Measurements from ENCODE around the gene HSD11B1L. TPM values are rescaled to one million over a fixed set of nuclear protein-coding genes. Genes with fewer than 3 reads are reported as not detected.
"Not testable (repeated sequence)": the region's sequence is repeated elsewhere in the genome, so short reads cannot be mapped to it uniquely, and the experiment has no call there.

HSD11B1L gene
- polyA plus RNA-seq, 4 donors: 7.3 to 17.4 (median 8.8) TPM

DNA sequence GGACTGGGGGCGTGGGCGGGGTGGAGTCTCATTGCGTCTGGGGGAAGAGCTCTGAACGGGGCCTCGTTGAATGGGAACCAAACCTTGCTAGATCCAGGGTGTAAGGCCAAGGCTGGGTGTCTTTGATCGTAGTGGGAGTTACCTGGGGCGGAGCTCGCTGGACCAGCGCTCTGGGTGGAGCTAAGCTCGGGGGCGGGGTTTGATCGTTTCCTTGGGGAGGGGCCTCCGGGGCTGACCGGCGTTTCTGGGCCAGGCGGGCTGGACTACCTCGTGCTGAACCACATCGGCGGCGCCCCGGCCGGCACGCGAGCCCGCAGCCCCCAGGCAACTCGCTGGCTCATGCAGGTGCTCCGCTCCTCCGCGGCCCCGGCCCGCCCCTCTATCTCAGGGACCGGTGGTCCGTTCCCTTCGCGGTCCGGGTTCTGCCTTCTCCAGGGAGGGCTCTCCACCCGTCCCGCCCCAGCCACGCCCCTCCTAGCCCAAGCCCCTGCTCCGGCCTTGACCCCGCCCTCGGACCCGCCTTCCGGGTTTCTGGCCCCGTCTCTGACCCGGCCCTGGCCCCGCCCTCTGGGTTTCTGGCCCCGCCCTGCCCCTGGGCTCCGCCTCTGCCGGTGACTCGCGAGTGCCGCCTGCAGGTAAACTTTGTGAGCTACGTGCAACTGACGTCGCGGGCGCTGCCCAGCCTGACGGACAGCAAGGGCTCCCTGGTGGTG, 6.0 kb downstream of the HSD11B1L start:
- peak; percentile 74 to 81 (median 78) for DNase-seq (ENCODE audit: low read depth in 4 of 4, low spot score in 3 of 4)

DNA sequence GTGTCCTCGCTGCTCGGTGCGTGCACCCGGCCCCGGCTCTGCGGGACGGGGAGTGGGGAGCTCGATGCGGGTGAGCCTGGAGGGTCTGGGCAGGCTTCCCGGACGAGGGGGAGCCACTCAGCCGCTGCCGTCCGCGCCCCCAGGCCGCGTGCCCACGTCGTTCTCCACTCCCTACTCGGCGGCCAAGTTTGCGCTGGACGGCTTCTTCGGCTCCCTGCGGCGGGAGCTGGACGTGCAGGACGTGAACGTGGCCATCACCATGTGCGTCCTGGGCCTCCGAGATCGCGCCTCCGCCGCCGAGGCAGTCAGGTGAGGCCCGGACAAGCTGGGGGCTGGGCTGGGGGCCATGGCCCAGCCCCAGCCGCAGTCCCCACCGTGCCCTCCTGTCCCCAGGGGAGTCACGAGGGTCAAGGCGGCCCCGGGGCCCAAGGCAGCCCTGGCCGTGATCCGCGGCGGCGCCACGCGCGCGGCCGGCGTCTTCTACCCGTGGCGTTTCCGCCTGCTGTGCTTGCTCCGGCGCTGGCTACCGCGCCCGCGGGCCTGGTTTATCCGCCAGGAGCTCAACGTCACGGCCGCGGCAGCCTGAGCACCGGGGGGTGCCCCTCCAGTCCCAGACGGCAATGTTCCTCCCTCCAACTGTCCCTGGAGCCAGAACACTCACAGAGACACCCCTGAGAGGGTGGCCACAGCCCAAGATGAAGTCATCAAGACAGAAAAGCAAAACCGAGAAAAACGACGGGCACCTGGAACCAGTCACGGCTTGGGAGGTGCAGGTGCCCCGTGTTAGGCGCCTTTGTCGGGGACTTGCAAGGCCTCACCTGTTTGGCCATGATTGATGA, 6.8 kb downstream of the HSD11B1L start:
- no peak for DNase-seq (ENCODE audit: low read depth in 4 of 4, low spot score in 3 of 4)

DNA sequence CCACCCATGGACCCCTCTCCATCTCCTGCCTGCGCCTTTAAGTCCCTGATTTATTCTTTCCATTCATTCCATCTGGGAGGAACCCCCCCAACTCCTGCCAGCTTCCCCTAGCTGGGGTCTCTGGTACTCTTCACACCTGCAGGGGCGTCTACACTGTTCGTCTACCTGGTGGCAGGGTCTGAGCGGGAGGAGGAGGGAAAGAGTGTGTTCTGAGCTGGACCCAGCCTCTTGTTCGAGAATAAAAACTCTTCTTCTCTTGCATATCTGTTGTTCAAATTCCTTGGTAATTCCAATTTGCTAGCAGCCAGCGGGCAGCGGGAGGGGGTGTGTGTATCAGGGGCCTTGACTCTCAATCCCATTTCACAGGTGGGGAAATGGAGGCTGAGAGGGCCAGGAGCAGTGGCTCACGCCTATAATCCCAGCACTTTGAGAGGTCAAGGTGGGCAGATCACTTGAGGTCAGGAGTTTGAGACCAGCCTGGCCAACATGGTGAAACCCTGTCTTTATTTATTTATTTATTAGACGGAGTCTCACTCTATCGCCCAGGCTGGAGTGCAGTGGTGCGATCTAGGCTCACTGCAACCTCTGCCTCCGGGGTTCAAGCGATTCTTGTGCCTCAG, 7.5 kb downstream of the HSD11B1L start:
- DNase-seq (ENCODE audit: low read depth in 4 of 4, low spot score in 3 of 4): not testable (repeated sequence)

DNA sequence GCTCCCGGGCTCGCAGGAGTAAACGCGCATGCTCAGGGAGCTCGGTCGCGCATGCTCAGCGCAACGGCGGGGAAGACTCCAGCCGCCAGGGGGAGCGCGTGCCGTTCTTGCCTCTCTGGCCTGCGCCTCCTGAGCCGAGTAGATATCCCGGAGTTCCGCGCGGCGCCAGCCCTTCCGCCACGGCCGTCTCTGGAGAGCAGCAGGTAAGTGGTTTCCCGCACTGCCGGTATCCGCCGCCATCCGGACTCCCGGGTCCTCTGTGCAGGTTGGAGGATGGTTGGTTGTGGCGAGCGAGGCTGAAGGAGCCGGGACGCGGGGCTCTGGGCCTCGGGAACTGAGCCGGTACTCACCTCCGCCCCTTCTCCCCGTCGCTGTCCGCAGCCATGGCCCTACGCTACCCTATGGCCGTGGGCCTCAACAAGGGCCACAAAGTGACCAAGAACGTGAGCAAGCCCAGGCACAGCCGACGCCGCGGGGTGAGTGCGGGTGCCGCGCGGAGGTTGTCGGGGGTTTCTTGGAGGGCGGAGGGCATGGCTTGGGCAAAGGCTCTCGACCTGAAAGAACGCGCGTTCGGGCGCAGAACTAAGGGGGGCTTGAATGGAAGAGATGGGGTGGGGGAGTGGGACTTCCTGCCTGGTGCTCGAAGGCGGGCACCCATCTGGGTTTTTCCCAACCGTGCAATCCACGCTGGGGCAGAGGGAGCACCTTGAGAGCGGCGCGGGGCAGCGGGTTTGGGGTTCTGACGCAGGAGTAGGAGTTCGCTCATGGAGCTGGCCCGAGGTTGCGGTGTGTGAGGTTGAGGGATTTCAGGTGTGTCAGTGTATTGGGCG, 9.5 kb downstream of the HSD11B1L start, which contains the start of gene RPL36:
RPL36 (plus strand) TSS at position 171 of the 830 bp plus-strand sequence; CDS start at position 384, 213 bp downstream.
- peak; percentile 93 to 95 (median 94) for DNase-seq (ENCODE audit: low read depth in 4 of 4, low spot score in 3 of 4)

DNA sequence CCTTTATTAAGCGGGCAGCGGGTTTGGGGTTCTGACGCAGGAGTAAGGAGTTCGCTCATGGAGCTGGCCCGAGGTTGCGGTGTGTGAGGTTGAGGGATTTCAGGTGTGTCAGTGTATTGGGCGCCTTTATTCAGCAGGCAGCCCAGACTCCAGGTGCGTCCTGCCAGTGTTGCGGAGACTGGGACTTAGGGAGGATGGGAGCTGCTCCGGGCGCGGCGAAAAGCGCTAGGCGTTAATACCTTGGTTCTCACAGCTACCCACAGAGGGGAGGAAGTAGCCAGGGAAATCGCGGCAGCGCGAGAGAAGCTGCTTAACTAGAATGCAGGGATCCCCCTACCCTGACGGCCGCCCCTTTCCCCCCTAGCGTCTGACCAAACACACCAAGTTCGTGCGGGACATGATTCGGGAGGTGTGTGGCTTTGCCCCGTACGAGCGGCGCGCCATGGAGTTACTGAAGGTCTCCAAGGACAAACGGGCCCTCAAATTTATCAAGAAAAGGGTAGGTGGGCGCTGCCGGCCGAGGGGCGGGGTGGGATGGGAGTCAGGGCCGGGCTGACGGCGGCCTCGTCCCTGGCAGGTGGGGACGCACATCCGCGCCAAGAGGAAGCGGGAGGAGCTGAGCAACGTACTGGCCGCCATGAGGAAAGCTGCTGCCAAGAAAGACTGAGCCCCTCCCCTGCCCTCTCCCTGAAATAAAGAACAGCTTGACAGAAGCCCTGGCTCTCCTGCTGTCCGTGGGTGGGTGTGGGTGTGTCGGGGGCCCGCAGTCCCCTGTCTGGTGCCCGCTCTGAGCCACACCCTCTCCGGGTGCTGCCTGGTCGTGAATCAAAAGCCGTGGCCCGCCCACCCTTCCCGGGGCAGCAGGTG, 10.4 kb downstream of the HSD11B1L start:
- no peak for DNase-seq (ENCODE audit: low read depth in 4 of 4, low spot score in 3 of 4)

DNA sequence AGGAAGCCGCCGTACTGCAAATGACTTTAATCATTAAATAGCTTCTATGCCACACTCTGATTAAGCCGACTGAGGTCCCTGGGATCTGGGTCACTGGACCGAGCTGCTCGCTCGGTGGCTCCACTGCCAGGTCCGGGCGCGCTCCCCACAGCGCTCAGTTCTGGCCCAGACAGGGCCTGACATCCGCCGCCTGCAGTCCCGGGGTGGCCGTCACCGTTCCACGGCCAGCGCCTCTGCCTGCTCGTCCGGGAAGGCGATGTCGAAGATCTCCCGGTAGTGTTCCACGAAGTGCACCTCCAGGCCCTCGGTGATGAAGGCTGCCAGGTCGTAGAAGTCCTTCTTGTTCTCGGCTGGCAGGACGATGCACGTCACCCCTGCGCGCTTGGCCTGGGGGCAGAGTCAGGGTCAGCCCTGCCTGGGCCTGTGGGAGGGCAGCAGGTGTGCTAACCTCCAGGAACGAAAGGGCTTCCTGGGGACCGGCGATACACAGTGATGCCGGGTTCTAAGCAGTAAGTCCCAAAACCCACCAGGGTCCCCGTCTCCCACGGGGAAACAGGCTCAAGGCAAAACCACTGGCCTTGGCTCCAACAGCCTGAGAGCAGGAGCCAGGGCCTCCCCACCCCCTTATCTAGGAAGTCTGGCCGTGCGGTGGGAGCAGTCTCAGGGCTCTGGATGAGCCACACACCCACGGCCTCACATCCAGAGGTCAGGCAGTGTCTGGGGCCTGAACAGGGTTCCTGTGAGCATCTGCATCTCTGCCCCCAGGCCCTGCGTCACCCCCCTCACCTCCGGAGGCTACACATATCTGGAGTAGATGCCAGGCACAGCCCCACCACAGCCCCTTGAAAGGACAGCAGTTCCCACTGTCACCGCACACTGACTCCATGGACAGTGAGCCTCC, 11.2 kb downstream of the HSD11B1L start:
- DNase-seq (ENCODE audit: low read depth in 4 of 4, low spot score in 3 of 4): no peak

DNA sequence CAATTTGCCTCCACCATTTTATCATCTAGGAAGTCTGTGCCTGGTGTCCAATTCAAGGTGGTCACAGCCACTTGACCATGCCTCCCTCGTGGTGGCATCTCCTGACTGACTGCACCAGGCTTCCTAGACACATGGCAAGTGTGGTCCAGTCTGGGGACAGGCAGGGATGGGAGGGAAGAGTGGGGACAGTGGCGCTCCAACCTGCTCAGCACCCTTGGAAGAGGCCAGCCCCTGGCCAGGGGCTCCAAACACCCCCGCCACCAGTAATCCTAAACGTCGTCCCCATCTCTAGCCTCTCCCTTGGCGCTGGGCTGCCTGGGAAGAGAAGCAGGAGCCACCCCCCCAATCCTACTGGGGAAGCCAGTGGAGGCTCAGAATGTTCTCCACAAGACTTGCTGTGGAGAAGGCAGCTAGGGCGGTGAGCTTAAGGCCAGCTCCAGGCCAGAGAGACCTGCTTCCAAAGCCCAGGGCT, 11.9 kb downstream of the HSD11B1L start:
- no peak for DNase-seq (ENCODE audit: low read depth in 4 of 4, low spot score in 3 of 4)

DNA sequence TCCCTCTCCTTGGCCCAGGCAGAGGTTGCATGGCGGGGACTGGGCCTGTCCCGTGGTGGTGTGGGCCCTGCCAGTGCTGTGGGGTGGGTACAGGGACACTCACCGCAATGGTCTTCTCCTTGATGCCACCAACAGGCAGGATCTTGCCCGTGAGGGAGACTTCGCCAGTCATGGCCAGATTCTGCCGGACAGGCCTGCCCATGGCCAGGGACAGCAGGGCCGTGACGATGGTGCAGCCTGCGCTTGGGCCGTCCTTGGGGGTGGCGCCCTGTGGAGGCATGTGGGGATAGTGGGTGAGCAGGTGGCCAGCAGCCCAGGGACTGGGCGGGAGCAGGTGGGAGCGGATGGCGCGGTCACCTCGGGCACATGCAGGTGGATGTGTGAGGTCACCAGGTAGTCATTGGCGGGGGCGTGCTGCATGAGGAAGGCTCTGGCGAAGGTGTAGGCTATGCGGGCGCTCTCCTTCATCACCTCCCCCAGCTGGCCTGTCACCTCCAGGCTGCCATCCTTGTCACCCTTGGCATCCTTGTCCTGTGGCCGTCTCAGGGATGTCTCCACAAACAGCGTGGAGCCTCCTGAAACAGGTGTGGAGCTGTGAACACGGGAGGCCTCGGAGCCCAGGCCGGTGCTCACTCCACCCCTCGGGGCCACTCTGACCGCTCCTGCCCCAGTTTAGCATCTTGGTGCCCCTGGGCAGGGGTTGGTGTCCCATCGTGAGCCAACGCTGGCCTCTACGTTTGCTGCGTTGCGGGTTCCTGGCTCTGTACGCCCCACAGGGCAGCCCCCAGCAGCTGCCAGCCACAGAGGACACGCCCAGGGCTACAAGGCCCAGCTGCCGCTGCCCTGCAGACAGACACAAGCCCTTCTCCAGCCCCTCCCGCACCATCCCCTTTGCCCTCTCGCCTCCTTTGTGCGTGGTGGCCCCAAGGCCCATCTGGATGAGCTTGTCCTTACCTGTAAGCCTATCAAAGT, 12.7 kb downstream of the HSD11B1L start:
- DNase-seq (ENCODE audit: low read depth in 4 of 4, low spot score in 3 of 4): no peak

DNA sequence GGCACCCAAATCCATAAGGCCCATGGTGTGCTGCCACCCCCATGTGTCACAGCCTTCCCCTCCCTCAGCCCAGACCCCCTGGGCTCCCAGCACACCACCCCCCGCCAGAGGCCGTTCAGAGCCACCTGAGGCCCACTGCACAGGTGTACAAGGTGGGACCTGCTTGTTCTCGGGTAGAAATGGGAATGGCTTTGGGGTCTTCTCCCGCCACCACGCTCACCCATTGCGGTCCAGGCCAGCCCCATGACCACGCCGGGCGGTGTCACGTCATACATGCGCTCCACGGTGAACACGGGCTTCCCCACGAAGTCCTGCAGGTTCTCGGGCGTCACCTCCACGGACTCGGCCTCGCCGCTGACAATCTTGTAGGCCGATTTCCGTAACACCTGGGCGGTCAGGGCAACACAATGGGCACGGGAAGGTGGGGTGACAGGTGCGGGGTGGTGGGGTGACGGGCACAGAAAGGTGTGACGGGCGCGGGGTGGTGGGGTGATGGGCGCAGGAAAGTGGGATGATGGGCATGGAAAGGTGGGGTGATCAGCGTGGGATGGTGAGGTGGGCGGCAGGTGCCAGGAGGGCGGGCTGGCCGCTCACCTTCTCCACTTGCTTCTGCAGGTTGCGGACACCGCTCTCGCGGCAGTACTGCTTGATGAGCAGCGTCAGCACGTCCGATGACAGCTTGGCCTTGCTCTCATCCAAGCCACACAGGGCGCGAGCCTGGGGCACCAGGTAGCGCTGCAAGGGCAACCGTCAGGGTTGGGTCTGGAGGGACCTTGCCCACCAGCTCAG, 13.5 kb downstream of the HSD11B1L start:
- no peak for DNase-seq (ENCODE audit: low read depth in 4 of 4, low spot score in 3 of 4)

DNA sequence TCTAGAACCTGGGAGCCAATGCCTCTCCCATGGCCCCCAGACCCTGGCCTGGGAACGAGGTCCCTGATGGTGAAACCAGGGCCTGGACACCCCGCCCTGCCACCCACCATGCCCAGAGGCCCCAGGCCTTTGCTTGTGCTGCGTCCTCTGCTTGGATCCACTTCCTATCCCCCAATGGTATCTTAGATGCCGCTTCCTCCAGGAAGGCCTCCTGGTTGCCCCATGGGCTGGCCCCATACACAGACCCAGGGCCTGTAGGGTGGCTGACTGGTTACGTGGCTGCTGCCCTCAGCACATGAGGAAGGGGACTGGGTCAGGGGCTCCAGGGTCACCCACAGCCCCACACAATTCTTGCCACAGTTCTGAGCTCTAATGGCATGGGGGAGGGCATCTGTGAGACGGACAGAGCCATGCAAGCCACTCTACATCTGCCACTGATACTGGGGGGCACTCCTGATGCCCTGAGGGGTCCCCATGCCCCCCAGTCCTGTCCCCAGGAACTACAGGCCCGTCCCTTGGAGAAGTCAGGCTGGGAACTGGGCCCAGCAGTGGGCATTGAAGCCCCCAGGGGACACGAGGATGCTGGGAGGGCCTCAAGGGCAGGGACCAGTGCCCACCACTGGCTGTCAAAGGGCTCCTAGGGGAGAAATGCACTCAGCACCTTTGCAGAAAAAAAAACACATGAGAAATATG, 14.3 kb downstream of the HSD11B1L start:
- DNase-seq (ENCODE audit: low read depth in 4 of 4, low spot score in 3 of 4): no peak

DNA sequence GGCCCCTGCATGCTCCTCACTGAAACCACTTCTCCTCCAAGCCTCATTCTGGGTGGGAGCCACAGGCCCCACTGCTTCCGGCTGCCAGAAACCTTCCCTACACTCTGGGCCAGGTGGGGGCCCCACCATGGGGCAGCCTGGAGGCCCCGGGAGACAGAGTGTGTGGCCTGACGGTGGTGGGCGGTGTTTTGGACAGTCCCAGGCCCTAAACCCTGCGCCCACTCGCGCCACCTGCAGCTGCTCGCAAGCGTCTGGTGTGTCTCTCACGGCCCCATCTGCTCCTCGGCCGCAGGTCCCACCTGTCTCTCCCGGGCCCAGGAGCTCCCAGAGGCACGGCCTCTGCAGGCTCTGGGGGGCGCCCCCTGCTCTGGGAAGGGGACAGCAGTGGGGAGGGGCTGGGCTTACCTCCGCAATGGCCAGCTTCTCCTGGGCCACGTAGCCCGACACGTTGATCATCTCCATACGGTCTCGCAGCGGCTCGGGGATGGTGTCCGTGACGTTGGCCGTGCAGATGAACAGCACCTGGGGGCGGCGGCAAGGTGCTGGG, 14.9 kb downstream of the HSD11B1L start:
- DNase-seq (ENCODE audit: low read depth in 4 of 4, low spot score in 3 of 4): no peak

DNA sequence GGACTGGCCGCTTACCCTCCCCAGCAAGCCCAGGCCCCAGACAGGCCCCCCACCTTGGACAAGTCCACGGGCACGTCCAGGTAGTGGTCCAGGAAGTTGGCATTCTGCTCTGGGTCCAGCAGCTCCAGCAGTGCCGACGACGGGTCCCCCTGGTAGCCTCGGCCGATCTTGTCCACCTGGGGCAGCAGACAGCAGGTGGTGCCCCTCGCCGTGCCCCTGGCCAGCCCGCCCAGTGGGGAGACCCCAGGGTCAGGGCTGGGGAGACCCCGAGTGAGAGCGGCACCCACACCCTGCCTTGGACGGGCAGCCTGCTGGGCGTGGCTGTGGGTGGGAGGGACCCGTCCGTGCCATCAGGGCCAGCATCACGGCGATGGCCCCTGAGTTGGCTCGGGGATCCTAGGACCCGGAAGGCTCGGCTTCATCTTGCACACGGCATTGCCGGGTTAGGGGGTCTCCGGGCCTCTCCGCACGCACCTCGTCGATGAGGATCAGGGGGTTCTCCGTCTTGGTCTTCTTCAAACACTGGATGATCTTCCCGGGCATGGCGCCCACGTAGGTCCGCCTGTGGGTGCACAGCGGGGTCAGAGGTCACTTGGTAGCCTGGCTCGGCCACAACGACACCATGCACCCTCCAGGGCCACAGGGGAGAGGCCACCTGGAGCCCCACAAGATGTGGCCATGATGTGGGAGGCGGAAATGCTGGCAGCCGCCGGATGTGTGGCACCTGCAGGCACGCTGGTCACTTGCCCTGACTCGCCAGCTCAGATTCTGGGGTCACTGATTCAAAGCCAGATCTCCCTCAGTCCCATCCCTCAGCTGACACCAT, 15.6 kb downstream of the HSD11B1L start:
- DNase-seq (ENCODE audit: low read depth in 4 of 4, low spot score in 3 of 4): no peak

DNA sequence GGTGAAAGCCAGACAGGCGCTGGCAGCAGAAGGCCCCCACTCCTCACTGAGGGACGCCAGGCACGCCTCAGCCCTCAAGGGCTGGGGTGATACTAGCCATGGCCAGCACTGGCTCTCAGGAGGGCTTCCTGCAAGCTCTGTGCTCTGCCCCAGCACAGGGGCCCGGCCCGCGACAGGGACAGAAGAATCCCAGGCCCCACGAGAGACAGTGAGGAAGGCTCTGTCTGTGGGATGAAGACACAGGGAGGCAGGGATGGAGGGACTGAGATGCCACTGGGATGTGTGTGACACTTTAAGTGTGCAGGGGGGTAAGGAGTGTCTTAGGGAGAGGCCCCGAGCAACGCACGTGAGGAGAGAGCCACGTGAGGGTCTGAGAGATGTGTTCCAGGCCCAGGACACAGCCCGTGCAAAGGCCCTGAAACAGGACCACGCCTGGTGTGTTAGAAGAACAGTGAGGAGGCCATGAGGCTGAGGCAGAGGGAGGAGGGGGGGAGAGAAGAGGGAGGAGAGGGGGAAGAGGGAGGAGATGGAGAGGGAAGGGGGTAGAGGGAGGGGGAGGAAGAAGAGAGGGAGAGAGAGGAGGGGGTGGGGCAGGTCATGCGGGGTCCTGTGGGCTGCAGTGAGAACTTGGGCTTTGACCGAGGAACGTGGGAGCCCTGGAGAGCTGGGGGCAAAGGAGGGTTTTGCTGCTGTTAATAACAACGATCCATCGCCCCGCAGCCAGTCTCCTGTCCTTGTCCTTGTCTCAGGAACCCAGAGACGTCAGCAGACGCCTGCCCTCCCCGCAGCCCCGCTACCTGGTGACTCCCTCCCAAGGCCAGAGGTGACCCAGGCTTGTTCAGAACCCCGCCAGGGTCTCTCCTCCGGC, 16.4 kb downstream of the HSD11B1L start:
- no peak for DNase-seq (ENCODE audit: low read depth in 4 of 4, low spot score in 3 of 4)

All from left renal pelvis (tissue), 4 donors.